GM23338 (cell line): Measurements from ENCODE around the gene TCF7L1.

ENCODE experiments used
- CREB1 ChIP-seq: fragments of 250-450 bp; sonication (Bioruptor Pico); IDR thresholded peaks from 2 replicates; pipeline ENCODE4 v1.5.0; 2020; ENCODE audit warnings: low read depth, mild to moderate bottlenecking, moderate library complexity
- EZH2 ChIP-seq: fragments of 200-600 bp; sonication (generic); IDR thresholded peaks from one replicate; pipeline ENCODE4 v1.8.0; 2017; ENCODE audit warnings: antibody characterized with exemption, mild to moderate bottlenecking, low read depth; ENCODE audit not compliant: unreplicated experiment
- EZH2phosphoT487 ChIP-seq: fragments of 200-600 bp; sonication (generic); IDR thresholded peaks from one replicate; pipeline ENCODE4 v1.8.1; 2018; ENCODE audit warnings: antibody characterized with exemption; ENCODE audit not compliant: unreplicated experiment
- JUNB ChIP-seq: IDR thresholded peaks from one replicate; pipeline ENCODE4 v1.6.1; 2016; ENCODE audit warnings: antibody characterized with exemption; ENCODE audit not compliant: unreplicated experiment
- NANOG ChIP-seq: IDR thresholded peaks from 2 replicates; pipeline ENCODE4 v1.6.1; 2016; ENCODE audit warnings: antibody characterized with exemption, borderline replicate concordance
- POLR2AphosphoS5 ChIP-seq: IDR thresholded peaks from 2 replicates; pipeline ENCODE4 v1.6.1; 2016; ENCODE audit warnings: antibody characterized with exemption, low read depth
- REST ChIP-seq: IDR thresholded peaks from one replicate; pipeline ENCODE4 v1.6.1; 2018; ENCODE audit warnings: antibody characterized with exemption; ENCODE audit not compliant: unreplicated experiment
- STAT1 ChIP-seq: IDR thresholded peaks from one replicate; pipeline ENCODE4 v1.6.1; 2016; ENCODE audit warnings: antibody characterized with exemption; ENCODE audit not compliant: unreplicated experiment
- ZNF114 ChIP-seq: fragments of 250-450 bp; sonication (Bioruptor Pico); IDR thresholded peaks from 2 replicates; pipeline ENCODE4 v1.5.0; 2020; ENCODE audit warnings: mild to moderate bottlenecking, moderate library complexity
- ZNF331 ChIP-seq: fragments of 250-450 bp; sonication (Bioruptor Pico); IDR thresholded peaks from 2 replicates; pipeline ENCODE4 v1.5.0; 2020; ENCODE audit warnings: low read depth, mild to moderate bottlenecking, moderate library complexity
- TF ChIP-seq, protein P1 (sequence below), 2 experiments: fragments of 200-600 bp in 1 of 2; sonication (generic) in 1 of 2; conservative IDR thresholded peaks; 2 replicates each; pipeline versions ENCODE4 v1.5.1 to v1.6.1; 2016 to 2017; ENCODE audit warnings: antibody characterized with exemption in 2 of 2, low read depth in 2 of 2, mild to moderate bottlenecking in 2 of 2, moderate library complexity in 1 of 2
- TF ChIP-seq, protein P2 (sequence below): fragments of 250-450 bp; sonication (Bioruptor Pico); IDR thresholded peaks from 2 replicates; pipeline ENCODE4 v1.5.0; 2020; ENCODE audit warnings: mild to moderate bottlenecking, moderate library complexity
- TF ChIP-seq, protein P3 (sequence below): IDR thresholded peaks from 2 replicates; pipeline ENCODE4 v1.6.1; 2016; ENCODE audit warnings: antibody characterized with exemption

GRCh38 chr2:85355521-85355920 is 222.3 kb downstream of the TCF7L1 start:
- TF ChIP-seq, protein P1, sequence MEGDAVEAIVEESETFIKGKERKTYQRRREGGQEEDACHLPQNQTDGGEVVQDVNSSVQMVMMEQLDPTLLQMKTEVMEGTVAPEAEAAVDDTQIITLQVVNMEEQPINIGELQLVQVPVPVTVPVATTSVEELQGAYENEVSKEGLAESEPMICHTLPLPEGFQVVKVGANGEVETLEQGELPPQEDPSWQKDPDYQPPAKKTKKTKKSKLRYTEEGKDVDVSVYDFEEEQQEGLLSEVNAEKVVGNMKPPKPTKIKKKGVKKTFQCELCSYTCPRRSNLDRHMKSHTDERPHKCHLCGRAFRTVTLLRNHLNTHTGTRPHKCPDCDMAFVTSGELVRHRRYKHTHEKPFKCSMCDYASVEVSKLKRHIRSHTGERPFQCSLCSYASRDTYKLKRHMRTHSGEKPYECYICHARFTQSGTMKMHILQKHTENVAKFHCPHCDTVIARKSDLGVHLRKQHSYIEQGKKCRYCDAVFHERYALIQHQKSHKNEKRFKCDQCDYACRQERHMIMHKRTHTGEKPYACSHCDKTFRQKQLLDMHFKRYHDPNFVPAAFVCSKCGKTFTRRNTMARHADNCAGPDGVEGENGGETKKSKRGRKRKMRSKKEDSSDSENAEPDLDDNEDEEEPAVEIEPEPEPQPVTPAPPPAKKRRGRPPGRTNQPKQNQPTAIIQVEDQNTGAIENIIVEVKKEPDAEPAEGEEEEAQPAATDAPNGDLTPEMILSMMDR (conservative IDR thresholded peaks at IDR 0.05; ENCODE audit: low read depth in 2 of 2): no peak
- no peak for TF ChIP-seq POLR2AphosphoS5
- no peak for TF ChIP-seq REST
- no peak for TF ChIP-seq NANOG
- no peak for TF ChIP-seq EZH2
- no peak for TF ChIP-seq EZH2phosphoT487
- no peak for TF ChIP-seq CREB1 (CRISPR knock-in tag)
- TF ChIP-seq STAT1: no peak
- TF ChIP-seq ZNF114: no peak
- TF ChIP-seq, protein P2, sequence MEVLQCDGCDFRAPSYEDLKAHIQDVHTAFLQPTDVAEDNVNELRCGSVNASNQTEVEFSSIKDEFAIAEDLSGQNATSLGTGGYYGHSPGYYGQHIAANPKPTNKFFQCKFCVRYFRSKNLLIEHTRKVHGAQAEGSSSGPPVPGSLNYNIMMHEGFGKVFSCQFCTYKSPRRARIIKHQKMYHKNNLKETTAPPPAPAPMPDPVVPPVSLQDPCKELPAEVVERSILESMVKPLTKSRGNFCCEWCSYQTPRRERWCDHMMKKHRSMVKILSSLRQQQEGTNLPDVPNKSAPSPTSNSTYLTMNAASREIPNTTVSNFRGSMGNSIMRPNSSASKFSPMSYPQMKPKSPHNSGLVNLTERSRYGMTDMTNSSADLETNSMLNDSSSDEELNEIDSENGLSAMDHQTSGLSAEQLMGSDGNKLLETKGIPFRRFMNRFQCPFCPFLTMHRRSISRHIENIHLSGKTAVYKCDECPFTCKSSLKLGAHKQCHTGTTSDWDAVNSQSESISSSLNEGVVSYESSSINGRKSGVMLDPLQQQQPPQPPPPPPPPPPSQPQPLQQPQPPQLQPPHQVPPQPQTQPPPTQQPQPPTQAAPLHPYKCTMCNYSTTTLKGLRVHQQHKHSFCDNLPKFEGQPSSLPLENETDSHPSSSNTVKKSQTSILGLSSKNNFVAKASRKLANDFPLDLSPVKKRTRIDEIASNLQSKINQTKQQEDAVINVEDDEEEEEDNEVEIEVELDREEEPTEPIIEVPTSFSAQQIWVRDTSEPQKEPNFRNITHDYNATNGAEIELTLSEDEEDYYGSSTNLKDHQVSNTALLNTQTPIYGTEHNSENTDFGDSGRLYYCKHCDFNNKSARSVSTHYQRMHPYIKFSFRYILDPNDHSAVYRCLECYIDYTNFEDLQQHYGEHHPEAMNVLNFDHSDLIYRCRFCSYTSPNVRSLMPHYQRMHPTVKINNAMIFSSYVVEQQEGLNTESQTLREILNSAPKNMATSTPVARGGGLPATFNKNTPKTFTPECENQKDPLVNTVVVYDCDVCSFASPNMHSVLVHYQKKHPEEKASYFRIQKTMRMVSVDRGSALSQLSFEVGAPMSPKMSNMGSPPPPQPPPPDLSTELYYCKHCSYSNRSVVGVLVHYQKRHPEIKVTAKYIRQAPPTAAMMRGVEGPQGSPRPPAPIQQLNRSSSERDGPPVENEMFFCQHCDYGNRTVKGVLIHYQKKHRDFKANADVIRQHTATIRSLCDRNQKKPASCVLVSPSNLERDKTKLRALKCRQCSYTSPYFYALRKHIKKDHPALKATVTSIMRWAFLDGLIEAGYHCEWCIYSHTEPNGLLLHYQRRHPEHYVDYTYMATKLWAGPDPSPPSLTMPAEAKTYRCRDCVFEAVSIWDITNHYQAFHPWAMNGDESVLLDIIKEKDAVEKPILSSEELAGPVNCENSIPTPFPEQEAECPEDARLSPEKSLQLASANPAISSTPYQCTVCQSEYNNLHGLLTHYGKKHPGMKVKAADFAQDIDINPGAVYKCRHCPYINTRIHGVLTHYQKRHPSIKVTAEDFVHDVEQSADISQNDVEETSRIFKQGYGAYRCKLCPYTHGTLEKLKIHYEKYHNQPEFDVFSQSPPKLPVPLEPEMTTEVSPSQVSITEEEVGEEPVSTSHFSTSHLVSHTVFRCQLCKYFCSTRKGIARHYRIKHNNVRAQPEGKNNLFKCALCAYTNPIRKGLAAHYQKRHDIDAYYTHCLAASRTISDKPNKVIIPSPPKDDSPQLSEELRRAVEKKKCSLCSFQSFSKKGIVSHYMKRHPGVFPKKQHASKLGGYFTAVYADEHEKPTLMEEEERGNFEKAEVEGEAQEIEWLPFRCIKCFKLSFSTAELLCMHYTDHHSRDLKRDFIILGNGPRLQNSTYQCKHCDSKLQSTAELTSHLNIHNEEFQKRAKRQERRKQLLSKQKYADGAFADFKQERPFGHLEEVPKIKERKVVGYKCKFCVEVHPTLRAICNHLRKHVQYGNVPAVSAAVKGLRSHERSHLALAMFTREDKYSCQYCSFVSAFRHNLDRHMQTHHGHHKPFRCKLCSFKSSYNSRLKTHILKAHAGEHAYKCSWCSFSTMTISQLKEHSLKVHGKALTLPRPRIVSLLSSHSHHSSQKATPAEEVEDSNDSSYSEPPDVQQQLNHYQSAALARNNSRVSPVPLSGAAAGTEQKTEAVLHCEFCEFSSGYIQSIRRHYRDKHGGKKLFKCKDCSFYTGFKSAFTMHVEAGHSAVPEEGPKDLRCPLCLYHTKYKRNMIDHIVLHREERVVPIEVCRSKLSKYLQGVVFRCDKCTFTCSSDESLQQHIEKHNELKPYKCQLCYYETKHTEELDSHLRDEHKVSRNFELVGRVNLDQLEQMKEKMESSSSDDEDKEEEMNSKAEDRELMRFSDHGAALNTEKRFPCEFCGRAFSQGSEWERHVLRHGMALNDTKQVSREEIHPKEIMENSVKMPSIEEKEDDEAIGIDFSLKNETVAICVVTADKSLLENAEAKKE: no peak
- TF ChIP-seq JUNB: no peak
- TF ChIP-seq ZNF331 (CRISPR knock-in tag): no peak
- TF ChIP-seq, protein P3, sequence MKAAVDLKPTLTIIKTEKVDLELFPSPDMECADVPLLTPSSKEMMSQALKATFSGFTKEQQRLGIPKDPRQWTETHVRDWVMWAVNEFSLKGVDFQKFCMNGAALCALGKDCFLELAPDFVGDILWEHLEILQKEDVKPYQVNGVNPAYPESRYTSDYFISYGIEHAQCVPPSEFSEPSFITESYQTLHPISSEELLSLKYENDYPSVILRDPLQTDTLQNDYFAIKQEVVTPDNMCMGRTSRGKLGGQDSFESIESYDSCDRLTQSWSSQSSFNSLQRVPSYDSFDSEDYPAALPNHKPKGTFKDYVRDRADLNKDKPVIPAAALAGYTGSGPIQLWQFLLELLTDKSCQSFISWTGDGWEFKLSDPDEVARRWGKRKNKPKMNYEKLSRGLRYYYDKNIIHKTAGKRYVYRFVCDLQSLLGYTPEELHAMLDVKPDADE: no peak
